ENCODE measurements around the gene SPEG.
"Not testable (repeated sequence)": the region's sequence is repeated elsewhere in the genome, so short reads cannot be mapped to it uniquely, and the experiment has no call there.

SPEG gene

GRCh38 chr2:219434718-219435525 lies at the start of gene SPEG:
Gene SPEG (plus strand): TSS chr2:219434843. CDS start chr2:219434978, 135 bp downstream.
- DNase-seq, result no peak

GRCh38 chr2:219384859-219385258 lies 49.8 kb upstream of the SPEG start:
- no peak for DNase-seq

- no peak for DNase-seq
These were observed 48.6 kb upstream of the SPEG start for GRCh38 chr2:219385958-219386520.

GRCh38 chr2:219386532-219387280 lies 47.9 kb upstream of the SPEG start:
- DNase-seq, result peak; percentile 27 to 37

DNA sequence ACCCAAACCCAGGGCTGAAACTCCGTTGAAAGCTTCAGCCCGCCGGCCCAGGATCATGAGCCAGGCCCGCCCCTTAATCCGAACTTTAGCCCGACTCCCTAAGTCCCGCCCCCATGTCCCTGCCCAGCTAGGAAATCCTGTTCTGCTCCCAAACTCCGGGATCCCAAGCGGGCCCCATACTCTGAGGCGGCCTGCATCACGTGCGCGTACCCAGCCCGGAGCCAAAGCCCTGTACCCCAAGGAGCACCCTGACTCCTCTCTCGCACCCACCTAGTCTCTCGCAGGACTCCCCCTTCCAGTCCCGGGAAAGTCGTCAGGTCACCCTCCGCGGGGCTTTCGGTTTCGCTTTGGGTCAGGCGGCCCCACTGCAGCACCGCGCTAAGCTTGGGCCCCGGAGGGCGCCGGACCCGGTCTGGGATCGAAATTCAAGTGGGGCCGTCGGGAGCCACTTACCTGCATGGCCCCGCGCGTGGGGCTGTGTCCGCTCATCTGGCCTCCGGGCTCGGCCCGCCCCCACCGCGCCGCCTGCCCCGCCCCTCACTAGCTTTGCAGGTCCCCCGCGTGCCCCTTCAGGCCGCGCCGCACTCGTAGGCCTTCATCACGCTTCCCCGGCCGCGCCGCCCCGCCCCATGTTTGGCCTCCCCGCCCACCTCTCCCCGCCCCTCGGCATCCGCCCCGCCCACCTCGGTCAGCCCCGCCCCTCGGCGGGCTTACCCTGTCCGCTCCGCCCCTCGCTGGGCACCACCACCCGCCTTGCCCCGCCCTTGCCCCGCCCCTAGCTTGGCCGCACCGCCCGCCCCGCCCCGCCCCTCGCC lies 47.1 kb upstream of the SPEG start, which contains the start of gene DNPEP:
Gene DNPEP (minus strand): TSS at position 607 of the 815 bp plus-strand sequence. CDS start 118 bp downstream, at position 489.
- peak; percentile 97 for DNase-seq

GRCh38 chr2:219388121-219388906 lies 46.3 kb upstream of the SPEG start:
- DNase-seq, result peak; percentile 99

DNA sequence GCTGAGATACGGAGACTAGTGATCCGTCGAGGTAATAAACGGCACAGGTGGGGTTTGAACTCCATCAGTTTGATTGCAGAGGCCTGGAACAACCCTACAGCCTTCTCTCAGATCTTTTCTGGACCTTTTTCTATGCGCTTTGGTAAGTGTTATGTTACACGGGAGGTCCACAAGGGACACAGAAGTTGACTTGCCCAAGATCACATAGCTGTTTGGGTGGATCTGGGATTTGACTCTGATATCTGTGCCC lies 45.8 kb upstream of the SPEG start:
- no peak for DNase-seq

DNA sequence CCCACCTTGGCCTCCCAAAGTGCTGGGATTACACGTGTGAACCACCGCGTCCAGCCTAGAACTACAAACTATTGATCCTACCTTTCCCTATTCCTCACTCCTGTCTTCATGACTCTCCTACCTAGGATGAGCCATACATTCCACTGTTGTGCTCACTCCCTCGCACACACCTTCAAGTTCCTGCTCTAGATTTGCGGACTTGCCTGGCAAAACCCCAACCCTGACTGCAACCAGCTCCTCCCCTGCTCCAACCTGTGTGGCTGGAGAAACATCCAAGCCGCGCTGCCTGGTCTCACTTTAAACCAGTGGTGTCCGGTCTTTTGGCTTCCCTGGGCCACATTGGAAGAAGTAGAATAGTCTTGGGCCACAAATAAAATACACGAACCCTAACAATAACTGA lies 41.9 kb upstream of the SPEG start:
- DNase-seq, result no peak

- not testable (repeated sequence) for DNase-seq
These were observed 39.6 kb upstream of the SPEG start for GRCh38 chr2:219395056-219395455.

- DNase-seq, result no peak
These were observed 39.0 kb upstream of the SPEG start for GRCh38 chr2:219395609-219396008.

- no peak for DNase-seq
These were observed 37.7 kb upstream of the SPEG start for GRCh38 chr2:219396863-219397457.

GRCh38 chr2:219398721-219399363 lies 35.8 kb upstream of the SPEG start:
- no peak for DNase-seq

GRCh38 chr2:219399716-219400478 lies 34.7 kb upstream of the SPEG start:
- DNase-seq, result no peak

DNA sequence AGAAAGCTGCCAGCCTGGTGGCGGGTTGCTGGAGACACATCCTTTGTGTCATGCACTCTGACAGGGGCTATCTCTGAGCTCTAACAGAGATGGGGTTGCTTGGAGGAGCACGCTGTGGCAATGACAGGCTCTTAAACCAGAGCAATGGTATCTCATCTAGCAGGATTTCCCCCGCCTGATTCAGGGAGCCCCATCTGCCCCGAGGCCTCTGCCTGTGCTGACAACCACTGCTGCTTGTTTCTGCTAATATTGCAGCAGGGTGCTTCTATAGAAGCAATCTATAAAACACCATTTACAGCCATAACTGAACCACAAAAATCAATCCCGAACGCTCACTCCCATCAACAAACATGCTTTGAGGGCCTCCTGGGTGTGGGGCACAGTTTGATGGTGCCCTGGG lies 34.1 kb upstream of the SPEG start:
- no peak for DNase-seq

DNA sequence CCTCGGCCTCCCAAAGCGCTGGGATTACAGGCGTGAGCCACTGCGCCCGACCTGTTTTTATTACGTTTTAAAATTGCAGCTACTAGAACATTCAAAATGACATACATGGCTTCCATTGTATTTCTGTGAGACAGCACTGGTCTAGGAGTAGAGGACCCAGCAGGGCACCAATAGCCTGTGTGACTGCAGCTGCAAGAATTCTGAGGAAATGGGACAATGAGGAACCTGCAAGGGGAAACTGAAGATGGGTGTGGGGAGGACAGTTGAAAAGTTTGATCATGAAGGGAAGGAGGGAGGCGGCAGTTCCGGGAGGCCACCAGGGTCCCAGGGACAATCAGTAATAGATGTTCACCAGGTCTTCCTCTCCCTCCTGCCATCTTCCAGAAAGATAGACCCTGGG lies 33.0 kb upstream of the SPEG start:
- DNase-seq, result no peak

- DNase-seq, result peak; percentile 57 to 66
These were observed 31.8 kb upstream of the SPEG start for GRCh38 chr2:219402665-219403515.

DNA sequence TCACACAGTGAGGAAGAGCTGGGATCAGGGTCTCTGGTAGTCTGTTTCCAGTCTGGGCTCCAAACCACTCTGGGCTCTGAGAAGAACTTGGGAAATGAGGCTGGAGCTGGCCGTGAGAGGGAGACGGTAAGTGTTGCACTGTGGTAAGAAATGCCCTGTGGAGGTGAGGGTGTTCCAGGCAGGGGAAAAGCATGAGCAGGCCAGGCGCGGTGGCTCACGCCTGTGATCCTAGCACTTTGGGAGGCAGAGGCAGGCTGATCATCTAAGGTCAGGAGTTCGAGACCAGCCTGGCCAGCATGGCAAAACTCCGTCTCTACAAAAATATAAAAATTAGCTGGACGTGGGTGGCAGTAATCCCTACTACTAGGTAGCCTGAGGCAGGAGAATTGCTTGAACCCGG lies 30.8 kb upstream of the SPEG start:
- DNase-seq, result no peak

DNA sequence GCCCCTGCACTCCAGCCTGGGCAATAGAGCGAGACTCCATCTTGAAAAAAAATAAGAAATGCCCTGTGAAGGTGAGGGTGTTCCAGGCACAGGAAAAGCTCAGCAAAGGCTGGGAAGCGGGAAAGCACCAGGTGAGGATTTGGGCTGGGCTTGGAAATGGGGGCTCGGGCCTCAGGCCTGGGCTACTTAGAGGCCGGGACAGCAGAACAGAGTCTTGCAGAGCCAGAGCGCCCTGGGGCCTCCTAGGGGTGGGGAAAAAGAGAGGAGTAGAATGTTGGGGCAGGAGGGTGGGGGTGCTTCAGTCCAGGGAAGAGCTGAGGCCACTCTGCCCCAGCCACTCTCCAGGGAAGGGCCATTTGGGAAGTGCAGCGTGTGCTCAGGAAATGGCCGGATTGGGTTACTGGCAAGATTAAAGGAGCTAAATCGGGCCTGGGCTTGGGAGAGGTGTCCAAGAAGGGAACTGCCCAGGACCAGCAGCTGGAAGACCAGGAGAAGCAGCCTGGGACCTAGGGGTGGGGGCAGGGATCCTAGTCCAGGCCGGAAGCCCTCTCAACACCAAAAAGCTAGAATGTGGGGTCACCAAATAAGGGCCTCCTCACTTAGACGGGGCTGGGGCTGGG lies 30.2 kb upstream of the SPEG start:
- no peak for DNase-seq

GRCh38 chr2:219404954-219405353 lies 29.7 kb upstream of the SPEG start:
- DNase-seq, result no peak
